PC-9 (cell line): Measurements from ENCODE around the gene BET1. TPM values are rescaled to one million over a fixed set of nuclear protein-coding genes. Genes with fewer than 3 reads are reported as not detected.

Experiments
- BruUV-seq: library from RNA; stranded (reverse); fragments of 400-500 nt; replicated peaks from 2 replicates; lab custom pipeline; 2021; lab: Mats Ljungman, UMichigan
- CTCF ChIA-PET: fragments of 300-600 bp; sonication (Branson Sonifier 250); formaldehyde crosslinking; loops from one replicate; lab custom pipeline; 2022; ENCODE audit warnings: antibody characterized with exemption; lab: Charles Lee
- POLR2A ChIA-PET: fragments of 300-600 bp; sonication (Branson Sonifier 250); formaldehyde crosslinking; loops from one replicate; lab custom pipeline; 2022; ENCODE audit warnings: antibody characterized with exemption; ENCODE audit not compliant: unreplicated experiment; lab: Charles Lee
- DNase-seq, 2 experiments: peaks; one replicate each; pipeline versions ENCODE4 v3.0.0 to v3.0.0-alpha.2; 2015 to 2022; ENCODE audit warnings: mixed read lengths in 1 of 2
- H2AFZ ChIP-seq: fragments of 200-600 bp; sonication (generic); 2 replicates; pipeline ENCODE4 v1.8.1; 2017; ENCODE audit warnings: antibody characterized with exemption
- H3F3A ChIP-seq: fragments of 200-600 bp; sonication (generic); 2 replicates; pipeline ENCODE4 v1.8.1; 2017; ENCODE audit warnings: antibody characterized with exemption, mild to moderate bottlenecking, low read depth; ENCODE audit not compliant: insufficient read depth
- H3K27ac ChIP-seq: fragments of 200-600 bp; sonication (generic); 2 replicates; pipeline ENCODE4 v1.6.1; 2016; ENCODE audit warnings: mixed run types
- H3K27me3 ChIP-seq: fragments of 200-600 bp; sonication (generic); 2 replicates; pipeline ENCODE4 v1.6.1; 2016; ENCODE audit warnings: low read depth, mixed run types; ENCODE audit not compliant: insufficient read depth
- H3K36me3 ChIP-seq: fragments of 200-600 bp; sonication (generic); 2 replicates; pipeline ENCODE4 v1.6.1; 2016; ENCODE audit warnings: low read depth, mixed run types
- H3K4me1 ChIP-seq: fragments of 200-600 bp; sonication (generic); replicated peaks from 2 replicates; pipeline ENCODE4 v1.6.1; 2016; ENCODE audit warnings: mixed run types; ENCODE audit not compliant: insufficient read depth
- H3K4me2 ChIP-seq: fragments of 200-600 bp; sonication (generic); 2 replicates; pipeline ENCODE4 v1.6.1; 2017; ENCODE audit warnings: mixed run types
- H3K4me3 ChIP-seq: fragments of 200-600 bp; sonication (generic); 2 replicates; pipeline ENCODE4 v1.6.1; 2016; ENCODE audit warnings: mixed run types
- H3K79me2 ChIP-seq: fragments of 200-600 bp; sonication (generic); 2 replicates; pipeline ENCODE4 v1.6.1; 2017; ENCODE audit warnings: low read depth, mixed run types
- H3K9me2 ChIP-seq: fragments of 200-600 bp; sonication (generic); 2 replicates; pipeline ENCODE4 v1.8.1; 2017; ENCODE audit warnings: mild to moderate bottlenecking; ENCODE audit not compliant: insufficient read depth
- H3K9me3 ChIP-seq: fragments of 200-600 bp; sonication (generic); 2 replicates; pipeline ENCODE4 v1.8.1; 2016; ENCODE audit warnings: low read depth; ENCODE audit not compliant: insufficient read depth
- H4K20me1 ChIP-seq: fragments of 200-600 bp; sonication (generic); 2 replicates; pipeline ENCODE4 v1.8.1; 2017; ENCODE audit not compliant: insufficient read depth
- CTCF ChIP-seq: fragments of 200-600 bp; sonication (generic); conservative IDR thresholded peaks from 2 replicates; pipeline ENCODE4 v1.6.1; 2017; ENCODE audit warnings: mixed run types, antibody characterized with exemption, mild to moderate bottlenecking, moderate library complexity
- EZH2 ChIP-seq: fragments of 200-600 bp; sonication (generic); IDR thresholded peaks from 2 replicates; pipeline ENCODE4 v1.8.0; 2017; ENCODE audit warnings: antibody characterized with exemption, low read depth
- intact Hi-C: fragments of 100-400 bp; cut with micrococcal nuclease; formaldehyde crosslinking; loops from one replicate; pipeline ENCODE4 v1.10.0; 2022; ENCODE audit not compliant: unreplicated experiment
- total RNA-seq: library from RNA; stranded (reverse); gene quantifications from 2 replicates; pipeline ENCODE4 v1.2.3, GENCODE V29; 2021

Gene BET1
- total RNA-seq, 1 experiment from 2014 or later, result 43.0 TPM

DNA sequence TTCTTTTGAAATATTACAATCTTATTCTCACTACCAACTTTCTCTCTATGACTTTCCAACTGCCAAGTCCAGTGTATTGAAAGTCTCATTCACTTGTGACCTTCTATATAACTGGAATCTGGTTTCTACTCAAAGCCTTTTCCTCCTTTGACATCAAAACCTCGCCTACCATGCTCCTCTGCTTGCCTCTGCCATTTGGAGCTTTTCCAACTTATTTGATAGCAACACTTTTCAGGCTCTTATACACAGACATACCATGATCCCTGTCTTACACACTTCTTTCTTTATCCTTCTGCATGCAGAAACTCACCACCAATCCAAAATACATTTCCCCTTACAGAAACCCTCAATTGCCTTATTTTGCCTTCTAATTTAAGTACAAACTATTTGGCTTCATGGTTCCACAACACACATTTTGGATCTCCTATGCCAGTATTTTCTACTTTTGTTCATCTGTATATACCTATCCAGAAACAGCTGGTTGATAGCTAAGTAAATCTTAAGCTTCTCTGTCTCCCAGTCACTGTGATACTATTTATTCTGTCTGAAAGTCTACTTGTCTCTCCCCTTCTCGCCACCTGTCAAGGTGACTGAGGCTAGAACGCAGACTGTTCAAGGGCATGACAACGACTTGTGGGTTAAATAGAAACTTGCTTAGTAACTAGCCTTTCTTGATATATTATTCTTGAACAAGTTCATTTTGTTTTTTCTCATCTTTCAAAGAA lies 60.2 kb downstream of the BET1 start:
- BruUV-seq, result no TSS peak
- H3K9me2 ChIP-seq, result no peaks in the 10 kb centered on the region
- H3K36me3 ChIP-seq, result no peaks in the 10 kb centered on the region
- H2AFZ ChIP-seq, result no peak overlapping the region
- no peak overlapping the region for H3K27ac ChIP-seq
- DNase-seq, result no peak
- no peaks in the 10 kb centered on the region for H3K9me3 ChIP-seq
- no peaks in the 10 kb centered on the region for H3K27me3 ChIP-seq
- H3K4me2 ChIP-seq, result no peak overlapping the region
- CTCF ChIA-PET, result no interaction called here
- no peaks in the 10 kb centered on the region for H3F3A ChIP-seq
- H4K20me1 ChIP-seq, result no peaks in the 10 kb centered on the region
- POLR2A ChIA-PET, result no interaction called here
- H3K4me1 ChIP-seq, result no peaks in the 10 kb centered on the region
- H3K79me2 ChIP-seq, result no peaks in the 10 kb centered on the region
- intact Hi-C loops, result no loop called here
- H3K4me3 ChIP-seq, result no peak overlapping the region
- TF ChIP-seq CTCF (no peak), EZH2 (no peak)

Other genes with a start within 250 kb of the BET1 start
- 67.3 and 86.1 TPM in 2 replicates for gene TFPI2, start 113.6 kb downstream of the BET1 start, total RNA-seq
- 1.1 TPM in 1 of 2 replicates, not detected in the other for gene GNGT1, start 97.8 kb downstream of the BET1 start, total RNA-seq
- 2.3 and 4.4 TPM in 2 replicates for gene GNG11, start 82.6 kb downstream of the BET1 start, total RNA-seq